ENCODE measurements around the gene NEURL1.

DNA sequence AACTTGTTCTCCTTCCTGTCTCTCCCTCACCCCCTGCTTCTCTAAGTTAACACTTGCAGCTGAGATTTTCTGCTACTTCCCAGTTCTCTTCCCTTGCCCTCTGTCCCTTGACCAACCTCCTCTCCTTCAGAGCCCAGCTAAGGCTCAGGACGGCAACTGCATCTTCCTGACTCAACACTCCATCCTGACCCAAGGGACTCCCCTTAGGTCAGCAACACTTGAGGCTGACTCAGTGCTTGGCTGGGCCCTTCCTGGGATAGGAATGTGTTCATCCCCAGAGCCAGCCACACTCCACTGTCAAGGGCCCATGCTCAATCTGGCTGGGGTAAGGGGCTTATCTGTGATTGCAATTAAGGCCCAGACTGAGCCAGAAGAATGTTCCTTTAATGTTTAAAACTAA is 44.8 kb upstream of the NEURL1 start:
- TF ChIP-seq, protein P1, sequence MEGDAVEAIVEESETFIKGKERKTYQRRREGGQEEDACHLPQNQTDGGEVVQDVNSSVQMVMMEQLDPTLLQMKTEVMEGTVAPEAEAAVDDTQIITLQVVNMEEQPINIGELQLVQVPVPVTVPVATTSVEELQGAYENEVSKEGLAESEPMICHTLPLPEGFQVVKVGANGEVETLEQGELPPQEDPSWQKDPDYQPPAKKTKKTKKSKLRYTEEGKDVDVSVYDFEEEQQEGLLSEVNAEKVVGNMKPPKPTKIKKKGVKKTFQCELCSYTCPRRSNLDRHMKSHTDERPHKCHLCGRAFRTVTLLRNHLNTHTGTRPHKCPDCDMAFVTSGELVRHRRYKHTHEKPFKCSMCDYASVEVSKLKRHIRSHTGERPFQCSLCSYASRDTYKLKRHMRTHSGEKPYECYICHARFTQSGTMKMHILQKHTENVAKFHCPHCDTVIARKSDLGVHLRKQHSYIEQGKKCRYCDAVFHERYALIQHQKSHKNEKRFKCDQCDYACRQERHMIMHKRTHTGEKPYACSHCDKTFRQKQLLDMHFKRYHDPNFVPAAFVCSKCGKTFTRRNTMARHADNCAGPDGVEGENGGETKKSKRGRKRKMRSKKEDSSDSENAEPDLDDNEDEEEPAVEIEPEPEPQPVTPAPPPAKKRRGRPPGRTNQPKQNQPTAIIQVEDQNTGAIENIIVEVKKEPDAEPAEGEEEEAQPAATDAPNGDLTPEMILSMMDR (conservative IDR thresholded peaks at IDR 0.05; ENCODE audit: low read length) = no peak
- TF ChIP-seq EZH2phosphoT487 (IDR thresholded peaks at IDR 0.05; ENCODE audit: borderline replicate concordance) = no peak
